A673 (cell line): ENCODE results near the gene P2RY13.

Experiments used
- EZH2 ChIP-seq: fragments of 200-600 bp; sonication (generic); IDR thresholded peaks from 2 replicates; pipeline ENCODE4 v1.6.1; 2017; ENCODE audit warnings: borderline replicate concordance, low read depth, mild to moderate bottlenecking, mixed read lengths, antibody characterized with exemption, low read length; ENCODE audit not compliant: poor library complexity, severe bottlenecking
- TF ChIP-seq, protein P1 (sequence below): fragments of 300-800, 200-600 bp; sonication (generic); conservative IDR thresholded peaks from 2 replicates; pipeline ENCODE4 v1.5.1; 2017; ENCODE audit warnings: low read depth, mild to moderate bottlenecking, antibody characterized with exemption, low read length, moderate library complexity, mixed read lengths

DNA sequence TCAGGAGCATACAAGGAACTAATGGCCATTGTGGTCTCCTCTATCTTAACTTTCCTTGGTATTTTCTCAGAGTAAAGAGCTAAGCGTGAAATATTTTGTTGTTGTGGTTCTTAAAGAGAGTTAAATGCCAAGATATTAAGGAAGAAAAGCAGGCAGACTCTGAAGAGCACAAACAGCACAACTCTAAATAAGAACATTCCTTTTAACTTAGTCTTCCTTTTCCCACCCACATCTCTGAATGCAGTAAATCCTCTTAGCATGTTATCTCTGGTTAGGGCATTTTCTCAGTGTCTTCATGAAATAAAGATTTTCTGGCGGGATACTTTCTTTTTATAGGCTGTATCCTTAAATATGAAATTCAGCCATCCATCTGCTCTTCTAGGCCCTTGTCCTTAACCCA lies 14.2 kb downstream of the P2RY13 start:
- no peak for TF ChIP-seq EZH2
- TF ChIP-seq, protein P1, sequence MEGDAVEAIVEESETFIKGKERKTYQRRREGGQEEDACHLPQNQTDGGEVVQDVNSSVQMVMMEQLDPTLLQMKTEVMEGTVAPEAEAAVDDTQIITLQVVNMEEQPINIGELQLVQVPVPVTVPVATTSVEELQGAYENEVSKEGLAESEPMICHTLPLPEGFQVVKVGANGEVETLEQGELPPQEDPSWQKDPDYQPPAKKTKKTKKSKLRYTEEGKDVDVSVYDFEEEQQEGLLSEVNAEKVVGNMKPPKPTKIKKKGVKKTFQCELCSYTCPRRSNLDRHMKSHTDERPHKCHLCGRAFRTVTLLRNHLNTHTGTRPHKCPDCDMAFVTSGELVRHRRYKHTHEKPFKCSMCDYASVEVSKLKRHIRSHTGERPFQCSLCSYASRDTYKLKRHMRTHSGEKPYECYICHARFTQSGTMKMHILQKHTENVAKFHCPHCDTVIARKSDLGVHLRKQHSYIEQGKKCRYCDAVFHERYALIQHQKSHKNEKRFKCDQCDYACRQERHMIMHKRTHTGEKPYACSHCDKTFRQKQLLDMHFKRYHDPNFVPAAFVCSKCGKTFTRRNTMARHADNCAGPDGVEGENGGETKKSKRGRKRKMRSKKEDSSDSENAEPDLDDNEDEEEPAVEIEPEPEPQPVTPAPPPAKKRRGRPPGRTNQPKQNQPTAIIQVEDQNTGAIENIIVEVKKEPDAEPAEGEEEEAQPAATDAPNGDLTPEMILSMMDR: no peak
